HEK293 (cell line): ENCODE data around the gene BCAS3.
A peak's percentile ranks its signal among the peaks of the same experiment; 100 is the strongest.

Source experiments
- CTCF ChIA-PET: fragments of 350-600 bp; formaldehyde crosslinking; extraction: SDS; loops from one replicate; lab custom pipeline; 2021; ENCODE audit warnings: antibody characterized with exemption; lab: Yijun Ruan, JAX
- POLR2A ChIA-PET: fragments of 300-600 bp; formaldehyde crosslinking; extraction: SDS; loops from one replicate; lab custom pipeline; 2020; ENCODE audit warnings: antibody characterized with exemption, inconsistent platforms; lab: Yijun Ruan, JAX
- H3K27ac ChIP-seq: fragments of 200-500 bp; sonication (Bioruptor generic); 2 replicates; pipeline ENCODE4 v1.5.1; 2014; ENCODE audit warnings: low read depth, low read length, control low read depth, inconsistent platforms; ENCODE audit errors: extremely low read depth
- H3K36me3 ChIP-seq, 2 experiments: fragments of 200-500 bp in 1 of 2; sonication (Bioruptor generic) in 1 of 2; 1 replicate in 1 of 2; 2 replicates in 1 of 2; pipeline ENCODE4 v1.5.1; 2014 to 2017; ENCODE audit warnings: inconsistent platforms in 2 of 2, low read length in 2 of 2; ENCODE audit not compliant: control insufficient read depth in 2 of 2, insufficient read depth in 1 of 2
- H3K4me1 ChIP-seq: fragments of 200-500 bp; sonication (Bioruptor generic); 2 replicates; pipeline ENCODE4 v1.5.1; 2014; ENCODE audit warnings: mild to moderate bottlenecking, low read length, inconsistent platforms; ENCODE audit not compliant: control insufficient read depth, insufficient read depth
- H3K4me3 ChIP-seq: 2 replicates; pipeline ENCODE4 v1.5.1; 2011; ENCODE audit warnings: low read depth, mild to moderate bottlenecking, control low read depth, low read length, moderate library complexity
- H3K9me3 ChIP-seq: fragments of 200-500 bp; sonication (Bioruptor generic); 2 replicates; pipeline ENCODE4 v1.5.1; 2014; ENCODE audit warnings: low read depth, low read length, inconsistent platforms; ENCODE audit not compliant: control insufficient read depth, insufficient read depth
- CTCF ChIP-seq: fragments of 450-650 bp; formaldehyde crosslinking; IDR thresholded peaks from 2 replicates; pipeline ENCODE4 v1.5.1; 2016; ENCODE audit warnings: missing biosample characterization, missing genetic modification characterization
- INSM2 ChIP-seq: fragments of 450-650 bp; formaldehyde crosslinking; IDR thresholded peaks from 2 replicates; pipeline ENCODE4 v1.5.1; 2016; ENCODE audit warnings: missing biosample characterization, missing genetic modification characterization
- MEIS1 ChIP-seq: sonication (generic); formaldehyde crosslinking; IDR thresholded peaks from 2 replicates; pipeline ENCODE4 v1.8.1; 2022; ENCODE audit warnings: missing genetic modification reagents, mild to moderate bottlenecking, borderline replicate concordance
- SCRT2 ChIP-seq: fragments of 450-650 bp; formaldehyde crosslinking; IDR thresholded peaks from 2 replicates; pipeline ENCODE4 v1.5.1; 2016; ENCODE audit warnings: missing biosample characterization, missing genetic modification characterization
- WT1 ChIP-seq: fragments of 450-650 bp; formaldehyde crosslinking; IDR thresholded peaks from 2 replicates; pipeline ENCODE4 v1.5.1; 2016; ENCODE audit warnings: missing biosample characterization, missing genetic modification characterization
- ZBTB20 ChIP-seq: fragments of 450-650 bp; formaldehyde crosslinking; IDR thresholded peaks from 2 replicates; pipeline ENCODE4 v1.5.1; 2016; ENCODE audit warnings: missing biosample characterization, missing genetic modification characterization
- ZFP41 ChIP-seq: fragments of 450-650 bp; formaldehyde crosslinking; IDR thresholded peaks from 2 replicates; pipeline ENCODE4 v1.5.1; 2016; ENCODE audit warnings: missing biosample characterization, missing genetic modification characterization, borderline replicate concordance
- ZIC2 ChIP-seq: fragments of 450-650 bp; formaldehyde crosslinking; IDR thresholded peaks from 2 replicates; pipeline ENCODE4 v1.5.1; 2016; ENCODE audit warnings: missing biosample characterization, missing genetic modification characterization
- ZNF488 ChIP-seq: fragments of 450-650 bp; formaldehyde crosslinking; IDR thresholded peaks from 2 replicates; pipeline ENCODE4 v1.5.1; 2016; ENCODE audit warnings: missing biosample characterization, missing genetic modification characterization
- ZNF558 ChIP-seq: fragments of 450-650 bp; formaldehyde crosslinking; IDR thresholded peaks from 2 replicates; pipeline ENCODE4 v1.5.1; 2016; ENCODE audit warnings: missing biosample characterization, missing genetic modification characterization
- ZNF585B ChIP-seq: fragments of 450-650 bp; formaldehyde crosslinking; IDR thresholded peaks from 2 replicates; pipeline ENCODE4 v1.5.1; 2016; ENCODE audit warnings: missing biosample characterization, missing genetic modification characterization
- ZNF654 ChIP-seq: fragments of 450-650 bp; formaldehyde crosslinking; IDR thresholded peaks from 2 replicates; pipeline ENCODE4 v1.5.1; 2016; ENCODE audit warnings: low read depth, missing biosample characterization, missing genetic modification characterization
- ZNF830 ChIP-seq: fragments of 450-650 bp; IDR thresholded peaks from 2 replicates; pipeline ENCODE4 v1.5.0; 2018; ENCODE audit warnings: missing biosample characterization, missing genetic modification characterization, low read depth, mild to moderate bottlenecking, moderate library complexity
- TF ChIP-seq, protein P1 (sequence below): fragments of 450-650 bp; formaldehyde crosslinking; IDR thresholded peaks from 2 replicates; pipeline ENCODE4 v1.5.1; 2016; ENCODE audit warnings: missing biosample characterization, missing genetic modification characterization
- TF ChIP-seq, protein P2 (sequence below): fragments of 450-650 bp; formaldehyde crosslinking; IDR thresholded peaks from 2 replicates; pipeline ENCODE4 v1.5.1; 2016; ENCODE audit warnings: missing biosample characterization, missing genetic modification characterization, low read depth
- TF ChIP-seq, protein P3 (sequence below): fragments of 450-650 bp; formaldehyde crosslinking; IDR thresholded peaks from 2 replicates; pipeline ENCODE4 v1.5.1; 2017; ENCODE audit warnings: missing biosample characterization, missing genetic modification characterization
- TF ChIP-seq, protein P4 (sequence below): fragments of 450-650 bp; formaldehyde crosslinking; IDR thresholded peaks from 2 replicates; pipeline ENCODE4 v1.5.0; 2017; ENCODE audit warnings: missing biosample characterization, missing genetic modification characterization, borderline replicate concordance

BCAS3 gene

GRCh38 chr17:61425682-61426481, 748.2 kb downstream of the BCAS3 start:
- H3K4me3 ChIP-seq, result no peak overlapping the region
- CTCF ChIA-PET, result interaction anchor here (0.6 to 3.6 kb wide), 23 partner anchors 8 to 387 kb away, joined by 3 to 20 read pairs (median 4); no protein-coding TSS in a partner anchor
- no peaks in the 10 kb centered on the region for H3K9me3 ChIP-seq
- no peaks in the 10 kb centered on the region for H3K4me1 ChIP-seq
- no peak overlapping the region for H3K27ac ChIP-seq
- POLR2A ChIA-PET, result no interaction called here
- TF ChIP-seq CTCF (tag by site-specific recombination) (no peak), INSM2 (tag by site-specific recombination) (no peak), ZBTB20 (tag by site-specific recombination) (no peak), WT1 (tag by site-specific recombination) (no peak), ZNF585B (tag by site-specific recombination) (no peak), ZFP41 (tag by site-specific recombination) (no peak), ZNF558 (tag by site-specific recombination) (no peak), MEIS1 (CRISPR knock-in tag) (no peak), ZNF654 (tag by site-specific recombination) (peak; percentile 16; the same call in 1 of the 2 replicates), ZNF488 (no peak), SCRT2 (tag by site-specific recombination) (no peak), ZNF830 (tag by site-specific recombination) (no peak), ZIC2 (tag by site-specific recombination) (peak; percentile 73)
- TF ChIP-seq, protein P1, sequence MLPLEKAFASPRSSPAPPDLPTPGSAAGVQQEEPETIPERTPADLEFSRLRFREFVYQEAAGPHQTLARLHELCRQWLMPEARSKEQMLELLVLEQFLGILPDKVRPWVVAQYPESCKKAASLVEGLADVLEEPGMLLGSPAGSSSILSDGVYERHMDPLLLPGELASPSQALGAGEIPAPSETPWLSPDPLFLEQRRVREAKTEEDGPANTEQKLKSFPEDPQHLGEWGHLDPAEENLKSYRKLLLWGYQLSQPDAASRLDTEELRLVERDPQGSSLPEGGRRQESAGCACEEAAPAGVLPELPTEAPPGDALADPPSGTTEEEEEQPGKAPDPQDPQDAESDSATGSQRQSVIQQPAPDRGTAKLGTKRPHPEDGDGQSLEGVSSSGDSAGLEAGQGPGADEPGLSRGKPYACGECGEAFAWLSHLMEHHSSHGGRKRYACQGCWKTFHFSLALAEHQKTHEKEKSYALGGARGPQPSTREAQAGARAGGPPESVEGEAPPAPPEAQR (tag by site-specific recombination), result no peak
- TF ChIP-seq, protein P2, sequence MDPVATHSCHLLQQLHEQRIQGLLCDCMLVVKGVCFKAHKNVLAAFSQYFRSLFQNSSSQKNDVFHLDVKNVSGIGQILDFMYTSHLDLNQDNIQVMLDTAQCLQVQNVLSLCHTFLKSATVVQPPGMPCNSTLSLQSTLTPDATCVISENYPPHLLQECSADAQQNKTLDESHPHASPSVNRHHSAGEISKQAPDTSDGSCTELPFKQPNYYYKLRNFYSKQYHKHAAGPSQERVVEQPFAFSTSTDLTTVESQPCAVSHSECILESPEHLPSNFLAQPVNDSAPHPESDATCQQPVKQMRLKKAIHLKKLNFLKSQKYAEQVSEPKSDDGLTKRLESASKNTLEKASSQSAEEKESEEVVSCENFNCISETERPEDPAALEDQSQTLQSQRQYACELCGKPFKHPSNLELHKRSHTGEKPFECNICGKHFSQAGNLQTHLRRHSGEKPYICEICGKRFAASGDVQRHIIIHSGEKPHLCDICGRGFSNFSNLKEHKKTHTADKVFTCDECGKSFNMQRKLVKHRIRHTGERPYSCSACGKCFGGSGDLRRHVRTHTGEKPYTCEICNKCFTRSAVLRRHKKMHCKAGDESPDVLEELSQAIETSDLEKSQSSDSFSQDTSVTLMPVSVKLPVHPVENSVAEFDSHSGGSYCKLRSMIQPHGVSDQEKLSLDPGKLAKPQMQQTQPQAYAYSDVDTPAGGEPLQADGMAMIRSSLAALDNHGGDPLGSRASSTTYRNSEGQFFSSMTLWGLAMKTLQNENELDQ (tag by site-specific recombination), result no peak
- TF ChIP-seq, protein P3, sequence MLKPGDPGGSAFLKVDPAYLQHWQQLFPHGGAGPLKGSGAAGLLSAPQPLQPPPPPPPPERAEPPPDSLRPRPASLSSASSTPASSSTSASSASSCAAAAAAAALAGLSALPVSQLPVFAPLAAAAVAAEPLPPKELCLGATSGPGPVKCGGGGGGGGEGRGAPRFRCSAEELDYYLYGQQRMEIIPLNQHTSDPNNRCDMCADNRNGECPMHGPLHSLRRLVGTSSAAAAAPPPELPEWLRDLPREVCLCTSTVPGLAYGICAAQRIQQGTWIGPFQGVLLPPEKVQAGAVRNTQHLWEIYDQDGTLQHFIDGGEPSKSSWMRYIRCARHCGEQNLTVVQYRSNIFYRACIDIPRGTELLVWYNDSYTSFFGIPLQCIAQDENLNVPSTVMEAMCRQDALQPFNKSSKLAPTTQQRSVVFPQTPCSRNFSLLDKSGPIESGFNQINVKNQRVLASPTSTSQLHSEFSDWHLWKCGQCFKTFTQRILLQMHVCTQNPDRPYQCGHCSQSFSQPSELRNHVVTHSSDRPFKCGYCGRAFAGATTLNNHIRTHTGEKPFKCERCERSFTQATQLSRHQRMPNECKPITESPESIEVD, result no peak
- TF ChIP-seq, protein P4, sequence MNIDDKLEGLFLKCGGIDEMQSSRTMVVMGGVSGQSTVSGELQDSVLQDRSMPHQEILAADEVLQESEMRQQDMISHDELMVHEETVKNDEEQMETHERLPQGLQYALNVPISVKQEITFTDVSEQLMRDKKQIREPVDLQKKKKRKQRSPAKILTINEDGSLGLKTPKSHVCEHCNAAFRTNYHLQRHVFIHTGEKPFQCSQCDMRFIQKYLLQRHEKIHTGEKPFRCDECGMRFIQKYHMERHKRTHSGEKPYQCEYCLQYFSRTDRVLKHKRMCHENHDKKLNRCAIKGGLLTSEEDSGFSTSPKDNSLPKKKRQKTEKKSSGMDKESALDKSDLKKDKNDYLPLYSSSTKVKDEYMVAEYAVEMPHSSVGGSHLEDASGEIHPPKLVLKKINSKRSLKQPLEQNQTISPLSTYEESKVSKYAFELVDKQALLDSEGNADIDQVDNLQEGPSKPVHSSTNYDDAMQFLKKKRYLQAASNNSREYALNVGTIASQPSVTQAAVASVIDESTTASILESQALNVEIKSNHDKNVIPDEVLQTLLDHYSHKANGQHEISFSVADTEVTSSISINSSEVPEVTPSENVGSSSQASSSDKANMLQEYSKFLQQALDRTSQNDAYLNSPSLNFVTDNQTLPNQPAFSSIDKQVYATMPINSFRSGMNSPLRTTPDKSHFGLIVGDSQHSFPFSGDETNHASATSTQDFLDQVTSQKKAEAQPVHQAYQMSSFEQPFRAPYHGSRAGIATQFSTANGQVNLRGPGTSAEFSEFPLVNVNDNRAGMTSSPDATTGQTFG, result no peak
- H3K36me3 ChIP-seq, result no peaks in the 10 kb centered on the region
